GM19351 (cell line): ENCODE measurements around the gene ATP12A.

Experiments
- ATAC-seq: cut with Tn5 transposase; IDR thresholded peaks from one replicate; pipeline ENCODE4 v1.9.1; 2021; ENCODE audit warnings: mild to moderate bottlenecking, moderate library complexity; ENCODE audit not compliant: unreplicated experiment

ATP12A gene

DNA sequence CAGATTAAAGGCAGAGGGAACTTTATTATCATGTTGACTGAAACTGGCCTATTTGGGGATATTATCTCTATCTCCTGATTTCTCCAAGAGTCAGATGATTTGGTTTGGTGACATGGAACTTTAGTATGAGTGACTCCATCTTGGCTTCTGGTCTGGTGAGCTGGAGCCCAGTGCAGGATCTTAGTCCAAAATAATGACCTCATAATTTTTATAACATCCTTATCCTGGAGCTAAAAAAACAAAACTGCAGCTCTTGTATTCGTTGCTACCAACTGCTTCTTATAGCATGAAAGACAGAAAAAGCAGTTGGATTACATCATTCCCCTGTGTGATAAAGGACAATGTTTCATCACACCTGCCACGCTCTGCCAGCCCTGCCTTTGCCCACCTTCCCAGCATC, 44.5 kb downstream of the ATP12A start:
- ATAC-seq, result no peak

GRCh38 chr13:24725379-24725778, 45.2 kb downstream of the ATP12A start:
- no peak for ATAC-seq

DNA sequence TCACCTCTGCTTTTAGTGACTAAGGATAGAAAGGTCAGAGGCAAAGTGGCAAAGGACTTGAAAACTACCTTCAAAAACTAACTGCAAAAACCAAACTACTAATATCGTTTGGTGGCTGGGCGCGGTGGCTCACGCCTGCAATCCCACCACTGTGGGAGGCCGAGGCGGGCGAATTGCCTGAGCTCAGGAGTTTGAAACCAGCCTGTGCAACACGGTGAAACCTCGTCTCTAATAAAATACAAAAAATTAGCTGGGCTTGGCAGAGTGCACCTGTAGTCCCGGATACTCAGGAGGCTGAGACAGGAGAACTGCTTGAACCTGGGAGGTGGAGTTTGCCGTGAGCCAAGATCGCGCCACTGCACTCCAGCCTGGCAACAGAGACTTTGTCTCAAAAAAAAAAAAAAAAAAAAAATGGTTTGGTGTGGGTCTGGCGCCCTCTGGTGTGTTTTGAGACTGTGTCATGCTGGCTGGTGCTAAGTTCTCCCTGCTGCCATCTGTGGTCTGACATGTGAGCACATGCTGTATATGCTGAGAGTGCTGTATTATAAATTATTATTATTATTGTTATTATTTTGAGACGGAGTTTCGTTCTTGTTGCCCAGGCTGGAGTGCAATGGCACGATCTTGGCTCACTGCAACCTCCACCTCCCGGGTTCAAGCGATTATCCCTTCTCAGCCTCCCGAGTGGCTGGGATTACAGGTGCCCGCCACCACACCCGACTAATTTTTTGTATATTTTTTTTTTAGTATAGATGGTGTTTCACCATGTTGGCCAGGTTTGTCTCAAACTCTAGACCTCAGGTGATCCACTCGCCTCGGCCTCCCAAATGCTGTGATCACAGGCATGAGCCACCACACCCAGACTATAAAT, 47.8 kb downstream of the ATP12A start:
- peak; percentile 85 for ATAC-seq

- ATAC-seq, result peak; percentile 76
Observed at GRCh38 chr13:24730873-24731567, 50.8 kb downstream of the ATP12A start.

DNA sequence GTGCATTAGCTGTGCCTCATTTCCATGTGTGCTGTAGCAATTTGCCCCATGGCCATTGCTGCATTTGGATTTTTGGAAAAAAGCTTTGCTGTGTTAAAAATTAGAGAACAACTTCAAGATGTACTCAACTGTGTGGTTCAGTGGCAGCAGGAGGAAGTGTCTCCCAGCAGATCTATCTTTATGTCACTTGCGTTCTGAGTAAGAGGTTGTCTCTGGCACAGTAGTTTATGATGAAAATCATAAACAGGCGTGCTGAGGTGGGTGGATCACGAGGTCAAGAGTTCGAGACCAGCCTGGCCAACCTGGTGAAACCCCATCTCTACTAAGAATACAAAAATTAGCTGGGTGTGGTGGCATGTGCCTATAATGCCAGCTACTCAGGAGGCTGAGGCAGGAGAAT, 54.7 kb downstream of the ATP12A start:
- no peak for ATAC-seq

- ATAC-seq, result no peak
Observed at GRCh38 chr13:24737042-24737441, 56.8 kb downstream of the ATP12A start.

DNA sequence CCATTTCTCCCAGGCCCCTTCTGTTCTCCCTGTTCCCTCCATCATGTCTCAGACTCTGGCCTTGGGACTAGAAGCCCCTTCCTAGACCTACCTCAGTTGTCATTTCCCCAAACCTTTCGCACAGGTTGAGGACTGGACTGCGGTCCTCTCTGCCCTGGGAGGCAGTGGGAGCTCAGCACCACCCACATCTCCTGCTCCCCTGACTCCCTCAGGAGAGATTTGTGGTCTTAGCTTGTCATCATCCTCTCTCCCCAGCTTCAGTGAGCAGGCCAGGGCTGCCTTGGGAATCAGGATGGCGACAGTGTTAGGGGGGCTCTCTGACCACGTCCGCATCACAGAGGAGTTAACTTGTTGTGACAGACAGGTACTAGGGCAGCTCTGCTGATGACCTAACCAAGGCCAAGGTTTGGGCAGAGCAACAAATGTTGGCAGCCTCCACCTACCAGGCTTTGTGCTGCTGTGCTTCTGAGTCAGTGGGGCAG, 58.2 kb downstream of the ATP12A start:
- no peak for ATAC-seq

DNA sequence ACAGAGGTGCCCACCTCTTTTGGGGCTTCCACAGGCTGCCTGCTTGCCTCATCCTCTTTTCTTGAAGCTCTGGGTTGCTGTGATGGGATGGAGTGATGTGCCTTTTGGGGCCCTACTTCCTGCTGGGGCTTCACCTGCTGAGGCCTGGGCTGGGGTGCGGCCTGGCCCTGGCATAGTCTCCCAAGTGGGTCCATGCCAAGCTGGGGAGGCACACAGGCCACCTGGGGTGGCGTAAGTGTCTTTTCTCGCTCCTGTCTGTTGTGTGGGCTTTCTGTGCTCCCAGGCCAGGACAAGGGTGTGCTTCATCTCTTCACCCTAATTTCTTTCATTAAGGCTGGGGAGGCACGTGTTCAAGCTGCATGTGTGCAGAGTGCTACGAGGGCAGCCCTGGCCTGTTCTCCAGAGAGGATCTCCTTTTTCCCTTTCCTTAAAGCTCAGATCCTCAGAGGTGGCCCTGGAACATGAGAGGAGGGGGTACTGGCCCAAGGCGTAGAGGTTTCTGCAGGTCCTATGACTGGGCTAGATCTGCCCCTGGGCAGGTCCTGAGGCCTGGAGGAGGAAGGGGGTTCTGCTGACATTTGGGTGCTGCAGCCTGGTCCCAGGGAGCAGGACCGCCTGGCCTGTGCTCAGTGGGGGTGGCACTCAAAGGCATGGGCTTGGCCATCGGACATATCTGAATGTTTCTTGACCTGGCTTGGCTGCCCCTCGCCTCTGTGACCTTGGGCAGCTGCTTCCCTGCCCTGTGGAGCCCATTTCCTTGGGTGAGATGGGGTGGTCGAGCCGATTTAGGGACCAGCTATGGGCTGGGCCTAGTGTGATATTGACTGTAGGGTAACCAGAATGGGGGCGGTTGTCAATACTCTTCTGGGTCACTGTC, 60.0 kb downstream of the ATP12A start:
- ATAC-seq, result no peak

DNA sequence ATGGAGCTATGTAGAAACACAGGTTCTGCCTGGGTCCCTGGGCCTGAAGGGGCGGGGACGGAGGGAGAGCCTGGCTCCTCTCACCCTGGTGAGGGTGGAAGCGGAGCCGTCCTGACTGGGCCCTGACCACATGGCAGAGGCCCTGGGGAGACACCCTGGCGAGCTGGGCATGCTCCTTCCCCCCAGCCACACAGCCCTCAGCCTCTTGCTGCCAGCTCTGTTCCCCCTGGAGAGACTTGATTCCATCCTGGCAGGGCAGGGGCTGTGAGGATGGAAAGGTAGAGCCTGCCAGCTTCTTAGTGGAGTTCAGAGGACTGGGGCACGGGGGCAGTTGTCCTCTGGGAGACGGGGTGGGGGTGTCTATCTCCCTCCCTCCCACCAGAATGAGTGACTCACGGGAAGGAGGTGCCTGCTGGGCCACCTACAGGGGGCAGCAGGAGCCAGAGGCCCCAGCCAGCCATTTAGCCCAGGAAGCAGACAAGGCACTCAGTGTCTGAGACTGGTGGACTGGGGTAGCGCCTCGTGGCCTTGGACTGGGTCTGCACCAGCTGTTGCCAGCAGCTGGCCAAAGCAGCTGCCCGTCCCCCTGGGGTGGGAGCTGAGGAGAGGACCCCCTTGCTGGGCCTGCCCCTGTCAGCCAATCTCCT, 60.9 kb downstream of the ATP12A start:
- ATAC-seq, result no peak

DNA sequence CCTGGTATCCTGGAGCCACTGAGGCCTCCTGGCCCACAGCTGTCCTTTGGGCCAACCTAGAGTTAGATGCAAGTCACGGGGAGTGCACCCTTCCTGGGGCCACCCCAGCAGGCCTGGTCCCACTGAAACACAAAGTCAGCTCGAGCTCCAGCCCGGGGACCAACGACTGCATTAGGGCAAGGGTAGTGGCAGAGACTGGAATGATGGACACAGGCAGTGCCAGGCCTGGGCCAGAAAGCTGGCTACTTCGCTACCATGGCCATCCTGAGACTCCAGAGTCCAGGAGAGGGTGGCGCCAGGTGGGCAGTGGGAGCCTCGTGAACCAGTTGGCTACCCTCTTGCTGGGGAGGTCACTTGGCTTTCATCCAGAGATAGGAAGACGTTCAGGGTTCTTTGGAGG, 61.6 kb downstream of the ATP12A start:
- ATAC-seq, result no peak

DNA sequence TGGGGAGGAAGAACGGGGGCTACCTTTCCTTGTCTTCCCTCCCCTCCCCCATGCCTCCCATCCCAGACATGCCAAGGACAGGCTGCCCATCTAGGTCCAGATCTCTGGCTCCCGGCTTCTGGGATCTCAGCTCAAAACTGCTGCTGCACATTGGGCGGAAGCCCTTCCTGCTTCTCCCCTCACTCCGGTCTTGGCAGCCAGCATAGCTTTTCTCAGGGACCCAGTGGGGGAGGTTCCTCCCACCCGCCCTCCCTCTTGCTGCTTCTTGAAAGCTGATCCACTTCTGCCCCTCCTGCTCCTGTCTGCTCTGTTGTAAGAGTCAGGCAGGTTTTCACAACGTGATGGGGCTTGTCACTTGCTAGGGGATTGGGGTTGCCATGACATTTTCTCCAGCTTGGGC, 62.1 kb downstream of the ATP12A start:
- no peak for ATAC-seq

- no peak for ATAC-seq
Observed at GRCh38 chr13:24742977-24743376, 62.8 kb downstream of the ATP12A start.

GRCh38 chr13:24744247-24744646, 64.0 kb downstream of the ATP12A start:
- no peak for ATAC-seq

- ATAC-seq, result no peak
Observed at GRCh38 chr13:24745516-24745860, 65.3 kb downstream of the ATP12A start.

DNA sequence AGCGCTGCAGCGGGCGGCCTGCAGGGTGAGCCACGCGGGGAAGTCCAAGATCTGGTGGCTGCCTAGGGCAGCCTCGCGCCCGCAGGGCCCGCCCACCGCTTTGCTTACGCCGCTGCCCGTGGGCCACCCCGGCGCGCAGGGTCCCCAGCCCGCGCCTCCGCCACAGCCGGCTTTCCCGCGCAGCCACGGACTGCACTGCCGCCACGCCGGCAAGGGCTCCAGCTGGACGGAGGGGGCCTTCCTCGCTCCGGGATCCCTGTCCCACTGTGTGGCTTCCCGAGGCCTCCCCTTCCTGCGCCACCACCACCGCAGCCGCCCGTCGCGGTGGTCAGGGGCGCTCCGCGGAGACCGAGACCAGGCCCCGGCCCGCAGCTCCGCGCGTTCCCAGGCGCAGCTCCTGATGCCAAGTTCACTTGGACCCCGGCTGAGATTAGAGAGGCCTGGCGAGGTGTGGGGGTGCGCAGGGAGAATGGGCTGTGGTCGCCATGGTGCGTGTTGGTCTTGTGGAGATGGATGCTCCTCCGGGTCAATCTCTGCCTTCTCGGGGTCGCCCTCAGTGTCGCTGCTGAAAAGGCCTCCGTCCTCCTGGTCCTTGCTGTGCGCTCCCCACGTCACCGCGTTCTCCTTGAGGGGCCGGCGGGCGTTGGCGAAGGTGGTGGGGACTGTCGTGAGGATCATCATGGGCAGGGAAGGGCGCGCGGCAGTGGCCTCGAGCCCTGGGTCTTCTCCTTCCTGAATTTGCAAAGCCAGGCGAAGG, 65.8 kb downstream of the ATP12A start:
- no peak for ATAC-seq

GRCh38 chr13:24746618-24747247, 66.5 kb downstream of the ATP12A start:
- peak; percentile 44 for ATAC-seq

DNA sequence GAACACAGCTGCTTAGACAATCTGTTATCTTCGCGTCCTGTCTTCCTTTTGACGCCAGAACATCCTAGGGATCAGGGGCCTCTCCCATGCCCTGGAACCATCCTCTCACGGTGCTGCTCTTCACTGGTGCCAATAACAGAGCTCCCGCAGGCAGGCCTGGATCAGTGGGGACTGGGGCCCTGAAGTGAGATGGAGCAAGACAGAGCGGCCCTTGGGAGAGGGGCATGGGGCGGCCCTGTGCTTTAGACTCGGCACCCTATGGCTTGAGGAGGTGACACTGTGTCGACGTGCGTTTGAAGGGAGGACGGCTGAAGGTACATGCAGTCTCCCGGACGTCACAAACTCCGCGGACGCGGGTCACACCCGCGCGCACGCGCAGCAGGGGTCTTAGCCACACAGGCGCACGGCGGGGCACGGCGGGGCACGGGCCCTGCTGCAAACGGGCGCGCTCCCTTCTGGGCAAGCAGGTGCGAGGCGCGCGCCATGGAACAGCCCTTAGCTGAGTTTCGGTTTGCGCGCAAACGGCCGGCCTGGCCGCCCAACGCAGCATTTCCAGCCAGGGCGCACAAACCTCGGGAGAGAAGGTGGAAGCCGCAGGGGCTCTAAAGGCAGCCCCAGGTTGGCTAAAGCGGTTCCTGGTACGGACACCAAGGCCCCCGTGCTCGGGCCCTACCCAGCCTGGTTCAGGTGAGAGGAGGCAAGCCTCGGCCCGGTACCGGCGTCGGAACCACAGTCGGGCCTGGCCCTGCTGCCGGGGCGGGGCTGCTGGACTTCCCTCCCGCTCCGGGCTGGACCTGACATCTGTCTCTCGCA, 67.2 kb downstream of the ATP12A start:
- no peak for ATAC-seq

DNA sequence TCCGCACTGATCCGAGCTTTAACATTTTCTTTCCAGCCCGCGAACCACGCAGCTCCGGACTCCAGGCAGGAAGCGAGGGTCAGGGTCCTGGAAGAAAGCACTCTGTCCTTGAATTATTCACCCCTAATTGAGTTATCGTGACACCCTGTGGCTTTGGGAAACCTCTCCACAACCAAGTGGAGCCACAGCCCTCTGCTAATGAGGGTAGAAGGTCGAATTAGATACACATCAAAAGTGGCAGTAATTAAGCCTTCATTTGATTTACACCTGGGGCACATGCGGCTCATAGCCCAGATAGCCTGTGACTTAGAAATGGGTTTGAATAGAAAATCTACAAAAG, 67.8 kb downstream of the ATP12A start:
- ATAC-seq, result no peak

- ATAC-seq, result no peak
Observed at GRCh38 chr13:24759197-24759596, 79.0 kb downstream of the ATP12A start.
